Stimulated activated CD8-positive, alpha-beta memory T cell treated with anti-CD3 and anti-CD28 coated beads, Interleukin-7, amount 100 ng/mL, for 1 hour (primary cell): ENCODE measurements around the gene SLC7A9.
"Not testable (repeated sequence)": the region's sequence is repeated elsewhere in the genome, so short reads cannot be mapped to it uniquely, and the experiment has no call there.

Experiments used
- DNase-seq, 2 donors: peaks; one replicate each; pipeline ENCODE4 v3.0.0-alpha.2; 2020; ENCODE audit warnings: low read depth in 2 of 2

The SLC7A9 gene

DNA sequence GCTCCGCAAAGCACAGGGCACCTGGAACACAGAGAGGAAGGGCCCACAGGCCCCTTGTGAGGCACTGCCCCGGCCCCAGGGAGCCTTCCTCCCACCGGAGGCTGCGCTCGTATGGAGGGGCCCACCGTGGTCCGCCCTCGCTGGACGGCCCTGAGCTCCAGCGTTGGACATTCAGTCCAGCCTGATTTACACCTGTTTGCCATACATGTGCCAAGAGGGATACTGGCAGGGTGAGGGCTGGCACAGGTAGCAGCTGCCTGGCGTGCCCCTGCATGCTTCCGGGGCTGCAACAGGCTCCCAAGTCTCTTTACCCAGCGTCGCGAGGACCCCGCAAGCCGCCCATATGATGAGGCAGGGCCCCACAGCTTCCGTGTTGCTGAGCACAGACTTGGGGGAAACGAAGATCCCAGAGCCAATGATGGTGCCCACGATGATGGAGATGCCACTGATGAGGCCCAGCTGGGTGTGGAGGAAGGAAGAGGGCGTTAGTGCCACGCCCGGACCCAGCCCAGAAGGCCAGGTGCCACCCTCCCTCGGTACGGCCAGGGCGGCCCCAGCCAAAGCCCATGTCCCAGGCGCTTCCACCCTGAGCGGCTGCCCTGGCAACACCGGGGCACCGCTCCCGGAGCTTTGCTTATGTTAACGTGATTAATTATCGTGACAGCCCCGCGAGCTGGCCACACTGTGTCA, 5.1 kb downstream of the SLC7A9 start:
- DNase-seq: no peak

DNA sequence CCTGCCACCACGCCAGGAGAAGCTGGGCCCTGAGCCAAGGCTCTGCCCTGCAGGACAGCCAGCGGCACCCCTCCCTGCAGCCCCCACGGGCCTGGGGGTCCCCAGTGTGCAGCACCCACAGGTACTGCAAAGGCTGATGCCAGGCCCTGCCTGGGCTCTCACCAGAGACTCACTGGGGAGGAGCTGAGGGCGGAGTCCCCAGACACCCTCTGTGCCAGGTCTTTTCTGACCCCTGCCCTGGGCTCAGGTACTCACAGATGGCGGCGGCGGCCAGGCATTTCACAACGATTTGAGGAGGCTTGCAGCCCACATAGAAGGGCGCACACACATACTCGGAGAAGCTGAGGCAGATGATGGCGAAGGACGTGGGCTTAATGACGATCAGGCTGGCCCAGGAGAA, 5.7 kb downstream of the SLC7A9 start:
- DNase-seq: no peak

DNA sequence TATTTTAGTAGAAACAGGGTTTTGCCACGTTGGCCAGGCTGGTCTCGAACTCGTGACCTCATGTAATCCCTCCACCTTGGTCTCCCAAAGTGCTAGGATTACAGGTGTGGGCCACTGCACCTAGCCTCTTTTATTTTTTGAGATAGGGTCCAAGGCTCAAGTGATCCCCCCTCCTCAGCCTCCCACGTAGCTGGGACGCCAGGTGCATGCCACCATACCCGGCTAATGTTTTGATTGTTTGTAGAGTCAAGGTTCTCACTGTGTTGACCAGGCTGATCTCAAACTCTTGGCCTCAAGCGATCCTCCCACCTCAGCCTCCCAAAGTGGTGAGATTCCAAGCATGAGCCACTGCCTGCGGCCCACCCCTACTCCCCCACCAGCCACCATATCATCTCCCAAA, 6.3 kb downstream of the SLC7A9 start:
- no peak for DNase-seq

DNA sequence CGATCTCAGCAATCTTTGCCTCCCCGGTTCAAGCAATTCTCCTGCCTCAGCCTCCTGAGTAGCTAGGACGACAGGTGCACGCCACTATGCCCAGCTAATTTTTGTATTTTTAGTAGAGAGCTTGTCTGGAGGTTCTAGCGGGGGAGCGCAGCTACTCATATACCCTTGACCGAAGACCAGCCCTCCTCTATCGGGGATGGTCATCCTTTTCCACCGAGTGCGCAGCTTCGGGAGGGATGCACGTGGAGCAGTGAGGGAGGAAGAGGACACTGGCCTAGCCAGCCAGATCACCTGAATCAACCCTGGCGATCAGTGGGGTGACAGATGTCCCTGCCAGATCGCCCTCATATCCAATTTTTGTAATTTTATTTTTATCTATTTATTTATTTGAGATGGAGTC, 6.8 kb downstream of the SLC7A9 start:
- DNase-seq: no peak

DNA sequence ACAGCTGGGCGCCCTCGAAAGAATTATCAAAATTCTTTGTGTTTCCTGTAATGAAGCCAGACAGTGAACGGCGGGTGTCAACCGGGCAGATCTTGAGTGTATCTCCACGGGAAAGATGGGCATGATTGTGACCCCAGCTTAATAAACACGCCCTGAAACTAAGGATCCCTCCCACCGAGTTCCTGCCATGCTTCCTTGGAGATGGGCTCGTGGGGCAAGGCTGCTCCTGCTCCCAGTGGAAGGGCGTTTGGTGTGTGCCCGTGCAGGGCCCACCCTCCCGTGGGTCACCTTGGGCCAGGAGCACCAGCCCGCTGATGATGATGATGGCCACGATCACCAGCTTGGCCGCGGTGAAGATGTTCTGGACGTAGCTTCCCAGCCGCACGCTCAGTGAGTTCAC, 7.4 kb downstream of the SLC7A9 start:
- no peak for DNase-seq

DNA sequence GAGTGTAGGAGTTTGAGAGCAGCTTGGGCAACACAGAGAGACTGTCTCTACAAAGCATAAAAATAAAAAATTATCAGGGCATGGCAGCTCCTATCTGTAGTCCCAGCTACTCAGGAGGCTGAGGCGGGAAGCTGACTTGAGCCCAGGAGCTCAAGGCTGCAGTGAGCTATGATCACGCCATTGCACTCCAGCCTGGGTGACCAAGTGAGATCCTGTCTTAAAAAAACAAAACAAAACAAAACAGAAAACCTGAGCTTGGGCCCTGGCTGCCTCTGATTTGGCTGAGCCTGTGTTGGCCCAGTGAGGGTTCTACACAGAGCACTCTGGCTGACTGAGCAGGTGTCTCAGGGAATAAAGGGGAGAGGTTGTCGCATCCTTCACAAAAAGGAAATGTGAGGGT, 8.0 kb downstream of the SLC7A9 start:
- no peak for DNase-seq

DNA sequence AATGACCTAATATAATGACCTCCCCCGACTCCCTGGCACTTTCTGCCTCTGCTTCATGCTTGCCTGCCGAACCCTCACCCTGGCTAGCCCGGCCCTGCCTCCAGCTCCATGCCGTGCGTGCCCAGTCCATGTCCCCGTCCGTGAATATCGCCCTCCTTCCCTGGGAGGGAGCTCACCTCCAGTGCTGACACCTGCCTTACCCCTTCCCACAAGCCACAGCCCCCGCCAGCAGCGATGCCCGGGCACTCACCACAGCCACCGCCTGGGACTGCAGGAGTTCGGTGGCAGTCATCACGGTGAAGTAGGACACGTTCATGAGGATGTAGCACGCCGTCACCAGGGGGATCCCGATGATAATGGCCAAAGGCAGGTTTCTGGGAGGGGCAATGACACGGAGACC, 10.0 kb downstream of the SLC7A9 start:
- DNase-seq: no peak

DNA sequence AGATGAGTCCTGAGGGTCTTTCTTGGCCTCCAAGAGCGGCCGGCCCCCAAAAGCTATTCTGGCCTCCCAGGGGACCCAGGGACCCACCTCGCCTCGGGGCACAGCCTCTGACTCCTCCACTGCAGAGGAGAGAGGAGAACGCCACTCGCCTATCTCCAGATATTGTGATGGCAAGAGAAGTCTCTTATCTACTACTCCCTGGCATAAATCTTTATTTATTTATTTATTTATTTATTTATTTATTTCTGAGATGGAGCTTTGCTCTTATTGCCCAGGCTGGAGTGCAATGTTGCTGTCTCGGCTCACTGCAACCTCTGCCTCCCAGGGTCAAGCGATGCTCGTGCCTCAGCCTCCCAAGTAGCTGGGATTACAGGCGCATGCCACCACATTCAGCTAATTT, 11.0 kb downstream of the SLC7A9 start:
- DNase-seq: no peak

DNA sequence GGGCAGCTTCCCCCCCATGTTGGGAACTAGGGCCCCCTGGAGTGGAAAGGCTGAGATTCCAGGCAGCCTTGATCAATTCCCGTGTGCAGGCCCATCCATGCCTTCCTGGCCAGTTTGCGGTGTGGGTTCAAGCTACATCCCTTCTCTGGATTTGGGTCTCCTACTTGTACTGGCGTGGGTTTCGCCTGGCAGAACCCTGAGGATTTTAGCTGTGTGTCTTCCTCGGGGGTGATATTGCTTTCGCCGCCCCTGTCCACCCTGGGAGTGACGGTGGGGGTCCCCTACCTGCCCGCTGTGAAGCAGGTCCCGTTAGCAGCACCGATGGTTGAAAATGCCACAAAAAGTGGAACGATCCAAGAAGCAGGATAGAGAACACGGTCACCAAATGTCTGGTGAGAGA, 11.4 kb downstream of the SLC7A9 start:
- no peak for DNase-seq

DNA sequence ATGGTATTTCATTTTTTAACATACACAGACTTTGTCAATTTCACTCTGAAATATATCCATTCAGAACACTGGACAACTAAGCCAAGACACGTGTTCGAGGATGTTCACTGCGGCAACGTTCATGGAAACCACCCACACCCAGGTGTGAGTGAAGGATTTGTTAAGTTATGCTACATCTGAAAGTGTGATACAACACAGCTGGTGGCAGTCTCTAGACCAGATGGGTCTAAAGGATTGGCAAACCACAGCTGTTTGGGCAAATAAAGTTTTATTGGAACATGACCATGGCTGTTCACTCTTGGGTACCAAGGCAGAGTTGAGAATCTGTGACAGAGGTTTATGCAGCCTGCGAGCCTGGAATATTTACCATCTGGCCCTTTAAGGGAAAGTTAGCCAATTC, 12.0 kb downstream of the SLC7A9 start:
- no peak for DNase-seq

DNA sequence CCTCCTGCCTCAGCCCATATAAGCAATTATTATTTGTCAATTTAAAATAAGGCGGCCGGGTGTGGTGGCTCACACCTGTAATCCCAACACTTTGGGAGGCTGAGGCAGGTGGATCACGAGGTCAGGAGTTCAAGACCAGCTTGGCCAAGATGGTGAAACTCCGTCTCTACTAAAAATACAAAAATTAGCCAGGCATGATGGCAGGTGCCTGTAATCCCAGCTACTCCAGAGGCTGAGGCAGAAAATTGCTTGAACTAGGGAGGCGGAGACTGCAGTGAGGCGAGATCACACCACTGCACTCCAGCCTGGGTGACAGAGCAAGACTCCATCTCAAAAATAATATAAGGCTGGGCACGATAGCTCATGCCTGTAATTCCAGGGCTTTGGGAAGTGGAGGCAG, 12.7 kb downstream of the SLC7A9 start:
- DNase-seq: not testable (repeated sequence)

DNA sequence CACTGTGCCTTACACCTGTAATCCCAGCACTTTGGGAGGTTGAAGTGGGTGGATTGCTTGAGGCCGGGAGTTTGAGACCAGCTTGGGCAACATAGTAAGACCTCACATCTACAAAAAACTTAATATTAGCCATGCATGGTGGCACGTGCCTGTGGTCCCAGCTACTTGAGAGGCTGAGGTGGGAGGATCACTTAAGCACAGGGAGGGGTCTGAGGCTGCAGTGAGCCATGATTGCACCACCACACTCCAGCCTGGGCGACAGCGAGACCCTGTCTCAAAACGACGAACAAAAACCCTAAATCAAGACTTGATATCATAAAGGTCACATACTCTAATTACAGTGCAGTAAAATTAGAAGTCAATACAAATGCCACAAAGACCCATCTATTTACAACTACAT, 17.4 kb downstream of the SLC7A9 start:
- no peak for DNase-seq

DNA sequence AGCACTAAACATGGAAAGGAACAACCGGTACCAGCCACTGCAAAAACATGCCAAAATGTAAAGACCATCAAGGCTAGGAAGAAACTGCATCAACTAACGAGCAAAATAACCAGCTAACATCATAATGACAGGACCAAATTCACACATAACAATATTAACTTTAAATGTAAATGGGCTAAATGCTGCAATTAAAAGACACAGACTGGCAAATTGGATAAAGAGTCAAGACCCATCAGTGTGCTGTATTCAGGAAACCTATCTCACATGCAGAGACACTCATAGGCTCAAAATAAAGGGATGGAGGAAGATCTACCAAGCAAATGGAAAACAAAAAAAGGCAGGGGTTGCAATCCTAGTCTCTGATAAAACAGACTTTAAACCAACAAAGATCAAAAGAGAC, 21.5 kb downstream of the SLC7A9 start:
- not testable (repeated sequence) for DNase-seq

DNA sequence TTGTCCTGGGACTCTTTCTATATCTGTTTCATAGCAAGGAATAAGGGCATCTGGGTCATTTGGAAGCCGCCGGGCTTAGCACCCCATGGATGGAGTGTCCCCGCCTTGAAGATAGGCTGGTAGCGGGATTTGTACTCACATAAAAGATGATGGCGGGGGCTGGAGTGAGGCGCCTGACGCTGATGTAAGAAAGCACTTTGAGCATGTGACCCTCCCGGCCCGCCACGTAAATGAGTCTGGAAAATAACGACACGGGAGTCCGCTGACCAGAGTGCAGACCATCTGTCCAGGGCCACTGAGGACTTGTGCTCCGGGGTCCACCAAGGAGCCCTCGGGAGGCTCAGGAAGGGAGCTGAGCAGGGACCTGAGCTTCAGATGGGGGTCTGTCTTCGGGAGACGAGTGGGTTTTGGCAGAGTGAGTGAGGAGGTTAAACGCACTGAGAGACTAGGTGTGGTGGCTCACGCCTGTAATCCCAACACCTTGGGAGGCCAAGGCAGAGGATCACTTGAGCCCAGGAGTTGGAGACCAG, 25.8 kb downstream of the SLC7A9 start:
- DNase-seq: no peak

DNA sequence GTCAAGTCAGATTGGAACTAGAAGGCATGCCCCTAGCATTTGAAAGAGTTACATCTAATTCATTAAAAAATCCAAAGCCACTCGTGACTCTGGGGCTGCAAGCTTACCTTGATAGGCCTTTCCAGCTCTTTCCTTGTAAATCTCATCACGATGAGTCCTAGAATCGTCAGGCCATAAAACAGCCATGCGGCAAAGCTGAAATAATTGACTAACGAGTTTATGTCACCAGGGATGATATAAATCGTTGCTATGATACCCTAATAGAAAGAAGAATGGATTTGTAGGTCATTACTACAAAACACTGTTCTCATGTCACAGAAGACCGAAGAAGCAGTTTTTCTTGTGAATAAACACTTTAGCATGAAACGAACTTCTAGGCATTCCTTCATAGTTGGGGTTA, 27.5 kb downstream of the SLC7A9 start:
- no peak for DNase-seq

DNA sequence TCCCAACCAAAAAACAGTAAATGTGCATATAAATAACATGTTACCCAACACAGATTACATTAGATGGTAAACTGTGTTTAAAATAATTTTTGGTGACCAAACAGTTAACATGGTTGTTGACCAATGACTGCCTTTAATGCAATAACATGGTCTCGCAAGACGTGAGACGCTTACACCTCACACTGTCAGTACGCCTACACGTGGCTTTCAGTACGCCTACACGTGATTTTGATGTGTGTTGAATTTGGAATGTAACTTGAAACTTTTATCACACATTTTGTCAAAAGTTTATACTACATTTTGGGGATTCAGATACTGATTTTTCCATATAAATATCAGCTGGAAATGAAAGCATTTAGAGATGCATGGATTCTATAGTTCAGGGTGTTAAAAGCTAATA, 32.0 kb downstream of the SLC7A9 start:
- DNase-seq: no peak

DNA sequence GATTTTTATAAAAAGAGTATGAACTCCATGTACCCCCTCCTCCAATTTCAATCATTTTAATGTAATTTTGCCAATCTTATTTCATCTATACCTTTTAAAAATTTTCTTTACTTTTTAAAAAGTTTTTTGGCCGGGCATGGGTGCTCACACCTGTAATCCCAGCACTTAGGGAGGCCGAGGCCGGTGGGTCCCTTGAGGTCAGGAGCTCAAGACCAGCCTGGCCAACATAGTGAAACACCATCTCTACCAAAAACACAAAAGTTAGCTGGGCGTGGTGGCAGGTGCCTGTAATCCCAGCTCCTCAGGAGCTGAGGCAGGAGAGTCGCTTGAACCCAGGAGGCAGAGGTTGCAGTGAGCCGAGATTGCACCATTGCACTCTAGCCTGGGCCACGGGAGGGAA, 36.2 kb downstream of the SLC7A9 start:
- not testable (repeated sequence) for DNase-seq

DNA sequence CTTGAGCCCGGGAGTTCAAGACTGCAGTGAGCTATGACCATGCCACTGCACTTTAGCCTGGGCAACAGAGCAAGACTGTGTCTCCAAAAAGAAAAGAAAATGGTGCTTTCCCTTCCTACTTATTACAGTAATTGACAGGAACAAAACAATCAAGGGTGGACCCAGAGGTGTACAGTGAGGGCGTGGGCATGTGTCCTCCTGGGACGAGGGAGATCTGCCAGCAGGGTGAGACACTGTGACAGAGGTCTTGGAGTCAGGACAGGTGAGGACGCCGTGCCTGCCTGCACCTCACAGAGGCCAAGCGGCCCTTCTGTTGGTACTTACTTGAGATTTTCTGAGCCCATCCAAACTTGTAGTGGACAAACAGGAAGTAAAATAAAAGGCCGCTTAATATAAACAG, 36.7 kb downstream of the SLC7A9 start:
- DNase-seq: not testable (repeated sequence)

DNA sequence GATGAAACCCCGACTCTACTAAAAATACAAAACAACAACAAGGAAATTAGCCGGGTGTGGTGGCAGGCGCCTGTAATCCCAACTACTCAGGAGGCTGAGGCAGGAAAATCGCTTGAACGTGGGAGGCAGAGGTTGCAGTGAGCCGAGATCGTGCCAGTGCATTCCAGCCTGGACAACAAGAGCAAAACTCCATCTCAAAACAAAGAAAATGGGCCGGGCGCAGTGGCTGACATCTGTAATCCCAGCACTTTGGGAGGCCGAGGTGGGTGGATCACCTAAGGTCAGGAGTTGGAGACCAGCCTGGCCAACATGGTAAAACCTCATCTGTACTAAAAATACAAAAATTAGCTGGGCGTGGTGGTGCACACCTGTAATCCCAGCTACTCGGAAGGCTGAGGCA, 37.5 kb downstream of the SLC7A9 start:
- not testable (repeated sequence) for DNase-seq

DNA sequence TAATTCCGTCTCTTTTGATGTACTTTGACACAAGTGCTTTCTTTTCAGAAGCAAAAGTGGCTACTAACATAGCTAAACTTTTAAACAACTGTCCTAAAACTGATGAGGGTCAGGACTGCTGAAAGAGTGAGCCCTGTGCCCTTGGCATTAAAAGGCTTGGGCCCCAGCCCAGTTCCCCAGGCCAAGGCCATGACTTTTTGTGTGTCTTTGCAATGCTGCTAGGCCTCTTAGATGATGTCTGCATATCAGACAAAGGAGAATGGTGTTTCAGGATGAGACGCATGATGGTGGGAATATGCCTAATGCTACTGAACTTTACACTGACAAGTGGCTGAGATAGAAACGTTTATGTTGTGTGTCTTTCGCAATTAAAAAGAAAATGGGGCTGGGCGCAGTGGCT, 38.0 kb downstream of the SLC7A9 start:
- DNase-seq: no peak

DNA sequence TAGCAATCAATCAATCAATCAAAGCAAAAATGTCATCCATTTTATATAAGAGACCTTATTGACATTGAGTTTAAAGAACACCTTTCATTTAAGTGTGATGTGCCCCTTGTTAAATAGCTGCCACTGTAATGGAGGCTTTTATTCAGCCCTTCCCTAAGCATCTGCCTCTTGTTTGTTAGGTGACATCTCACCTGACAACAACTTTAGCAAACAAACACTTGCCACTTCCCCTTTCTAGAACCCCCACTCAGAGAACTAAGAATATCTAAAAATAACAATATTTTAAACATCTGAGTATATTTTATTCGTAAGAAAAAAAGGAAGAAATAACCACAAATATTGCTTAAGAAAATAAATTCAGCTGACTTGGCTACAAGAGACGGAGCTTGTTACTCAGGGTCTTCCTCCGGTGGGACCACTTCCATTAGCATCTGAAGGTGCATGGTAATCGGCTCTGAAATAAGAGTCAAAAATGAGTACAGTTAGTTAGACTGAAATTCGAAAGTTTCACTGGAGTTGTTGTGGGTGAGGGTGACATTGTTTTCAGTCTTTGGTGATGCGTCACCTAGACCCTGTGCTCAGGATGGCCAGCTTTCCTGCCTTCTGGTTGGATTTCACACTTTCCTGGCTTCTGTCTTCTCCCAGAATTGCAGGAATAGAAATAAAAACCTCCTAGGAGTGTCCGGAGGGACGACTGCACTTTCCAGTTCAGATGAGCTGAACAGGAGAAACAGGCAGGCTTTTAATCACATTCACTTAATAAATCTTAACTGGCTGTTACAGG, 39.1 kb downstream of the SLC7A9 start:
- no peak for DNase-seq

DNA sequence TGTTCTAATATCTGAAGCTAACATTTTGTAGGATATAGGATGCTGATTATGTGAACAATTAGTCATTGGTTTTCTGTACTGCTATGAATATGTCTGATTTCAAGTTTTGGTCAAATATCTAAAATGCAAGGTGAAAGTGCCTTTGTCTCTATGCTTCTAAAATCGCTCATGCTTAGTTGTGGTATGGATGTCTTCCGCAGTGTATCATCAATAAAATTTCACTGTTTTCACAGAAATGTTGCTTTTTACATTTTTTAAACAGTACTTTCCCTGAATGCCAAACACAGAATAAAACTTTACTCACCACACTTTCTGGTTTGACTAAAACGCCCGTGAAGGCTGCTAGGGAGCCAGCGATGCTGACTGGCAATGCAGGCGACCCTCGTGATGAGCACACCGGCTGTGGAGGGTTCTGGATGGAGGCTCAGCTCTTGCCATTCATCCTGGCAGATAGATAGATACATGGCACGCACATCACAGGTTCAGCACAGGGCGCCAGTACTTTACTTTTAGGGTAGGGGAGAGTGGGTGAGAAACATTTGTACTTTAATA, 40.1 kb downstream of the SLC7A9 start:
- DNase-seq: no peak
